HEK293T (cell line): Measurements from ENCODE around the gene SRD5A1.

Experiments used
- CTCF ChIA-PET: fragments of 350-600 bp; formaldehyde crosslinking; extraction: SDS; loops from one replicate; lab custom pipeline; 2021; ENCODE audit warnings: antibody characterized with exemption, inconsistent platforms; lab: Yijun Ruan, JAX
- POLR2A ChIA-PET: fragments of 350-600 bp; formaldehyde crosslinking; extraction: SDS; loops from one replicate; lab custom pipeline; 2020; ENCODE audit warnings: antibody characterized with exemption, inconsistent platforms; lab: Yijun Ruan, JAX
- DNase-seq: peaks from one replicate; pipeline ENCODE4 v3.0.0; 2012; ENCODE audit warnings: mixed read lengths; ENCODE audit errors: extremely low spot score
- ARNT ChIP-seq: fragments of 450-650 bp; IDR thresholded peaks from 2 replicates; pipeline ENCODE4 v1.6.1; 2017; ENCODE audit warnings: mild to moderate bottlenecking
- CTBP1 ChIP-seq: fragments of 450-650 bp; IDR thresholded peaks from 2 replicates; pipeline ENCODE4 v1.6.1; 2016; ENCODE audit warnings: borderline replicate concordance
- ELF4 ChIP-seq: fragments of 450-650 bp; IDR thresholded peaks from 2 replicates; pipeline ENCODE4 v1.6.1; 2017; ENCODE audit warnings: antibody characterized with exemption
- FOXA1 ChIP-seq: fragments of 450-650 bp; IDR thresholded peaks from 2 replicates; pipeline ENCODE4 v1.6.1; 2016; ENCODE audit warnings: mild to moderate bottlenecking
- FOXK2 ChIP-seq: fragments of 450-650 bp; IDR thresholded peaks from 2 replicates; pipeline ENCODE4 v1.6.1; 2016; ENCODE audit warnings: mild to moderate bottlenecking
- FOXM1 ChIP-seq: fragments of 450-650 bp; IDR thresholded peaks from 2 replicates; pipeline ENCODE4 v1.6.1; 2017; ENCODE audit warnings: mild to moderate bottlenecking, borderline replicate concordance
- HDGF ChIP-seq: fragments of 450-650 bp; IDR thresholded peaks from 2 replicates; pipeline ENCODE4 v1.6.1; 2017; ENCODE audit warnings: antibody characterized with exemption, borderline replicate concordance
- L3MBTL2 ChIP-seq: fragments of 450-650 bp; conservative IDR thresholded peaks from 2 replicates; pipeline ENCODE4 v1.6.1; 2016; ENCODE audit warnings: mild to moderate bottlenecking
- LEF1 ChIP-seq: fragments of 450-650 bp; IDR thresholded peaks from 2 replicates; pipeline ENCODE4 v1.6.1; 2017; ENCODE audit warnings: mild to moderate bottlenecking, borderline replicate concordance
- NFRKB ChIP-seq: fragments of 450-650 bp; IDR thresholded peaks from 2 replicates; pipeline ENCODE4 v1.6.1; 2016; ENCODE audit warnings: mild to moderate bottlenecking, moderate library complexity
- PKNOX1 ChIP-seq: fragments of 450-650 bp; IDR thresholded peaks from 2 replicates; pipeline ENCODE4 v1.6.1; 2016
- SP1 ChIP-seq: fragments of 450-650 bp; IDR thresholded peaks from 2 replicates; pipeline ENCODE4 v1.6.1; 2017
- SUZ12 ChIP-seq: fragments of 450-650 bp; IDR thresholded peaks from 2 replicates; pipeline ENCODE4 v1.6.1; 2016; ENCODE audit warnings: mild to moderate bottlenecking
- TARDBP ChIP-seq: fragments of 450-650 bp; IDR thresholded peaks from 2 replicates; pipeline ENCODE4 v1.6.1; 2016
- ZNF384 ChIP-seq: fragments of 450-650 bp; IDR thresholded peaks from 2 replicates; pipeline ENCODE4 v1.6.1; 2016

Gene SRD5A1

GRCh38 chr5:6606884-6607558 is 26.2 kb upstream of the SRD5A1 start:
- ChIA-PET POLR2A (no interaction called here), CTCF (no interaction called here)
- no peak for TF ChIP-seq ZNF384
- TF ChIP-seq ARNT = no peak
- TF ChIP-seq FOXA1 = no peak
- TF ChIP-seq SP1 = no peak
- no peak for TF ChIP-seq PKNOX1
- DNase-seq = no peak

GRCh38 chr5:6607559-6607936 is 25.7 kb upstream of the SRD5A1 start:
- DNase-seq = no peak
- POLR2A ChIA-PET = no interaction called here
- TF ChIP-seq TARDBP (no peak), CTBP1 (no peak), SP1 (no peak), NFRKB (no peak), LEF1 (no peak), FOXM1 (no peak), L3MBTL2 (no peak), ARNT (no peak), ELF4 (no peak), FOXA1 (no peak), ZNF384 (no peak)
- CTCF ChIA-PET = no interaction called here

- ChIA-PET POLR2A (no interaction called here), CTCF (no interaction called here)
- DNase-seq = no peak
- TF ChIP-seq PKNOX1 (no peak), SUZ12 (no peak), L3MBTL2 (no peak), FOXK2 (no peak), TARDBP (no peak)
Observed at GRCh38 chr5:6608016-6608415, 25.2 kb upstream of the SRD5A1 start.

GRCh38 chr5:6611334-6612256 is 21.6 kb upstream of the SRD5A1 start:
- no peak for DNase-seq
- no peak for TF ChIP-seq L3MBTL2
- TF ChIP-seq HDGF = no peak
- no peak for TF ChIP-seq NFRKB
- no peak for TF ChIP-seq ZNF384
- TF ChIP-seq LEF1 = no peak
- TF ChIP-seq ELF4 = no peak
- TF ChIP-seq FOXA1 = no peak
- no peak for TF ChIP-seq SP1
- TF ChIP-seq FOXM1 = no peak
- no peak for TF ChIP-seq SUZ12
- POLR2A ChIA-PET = no interaction called here
- CTCF ChIA-PET = no interaction called here

GRCh38 chr5:6615034-6615815 is 18.0 kb upstream of the SRD5A1 start:
- ChIA-PET POLR2A (no interaction called here), CTCF (no interaction called here)
- DNase-seq = no peak
- TF ChIP-seq FOXM1 (no peak), FOXA1 (no peak)

GRCh38 chr5:6616632-6617031 is 16.6 kb upstream of the SRD5A1 start:
- ChIA-PET CTCF (no interaction called here), POLR2A (no interaction called here)
- TF ChIP-seq NFRKB = no peak
- TF ChIP-seq FOXA1 = no peak
- no peak for DNase-seq

GRCh38 chr5:6623228-6623627 is 10.0 kb upstream of the SRD5A1 start:
- DNase-seq = no peak
- ChIA-PET CTCF (no interaction called here), POLR2A (interaction anchor here (1.2 to 1.5 kb wide), 2 partner anchors 10 to 90 kb away, joined by 3 to 4 read pairs; partner anchors contain the start of genes NSUN2, SRD5A1 and TENT4A)
- no peak for TF ChIP-seq LEF1
